GM23248 (cell line): ENCODE measurements around the gene COX5A.
"Not testable (repeated sequence)": the region's sequence is repeated elsewhere in the genome, so short reads cannot be mapped to it uniquely, and the experiment has no call there.

ENCODE experiments used
- EZH2 ChIP-seq: fragments of 200-600 bp; sonication (generic); IDR thresholded peaks from 2 replicates; pipeline ENCODE4 v1.6.1; 2018; ENCODE audit warnings: antibody characterized with exemption, mild to moderate bottlenecking; ENCODE audit not compliant: insufficient read depth, poor library complexity, severe bottlenecking
- EZH2phosphoT487 ChIP-seq: fragments of 200-600 bp; sonication (generic); IDR thresholded peaks from 2 replicates; pipeline ENCODE4 v1.6.1; 2018; ENCODE audit warnings: antibody characterized with exemption, moderate library complexity, mild to moderate bottlenecking, low read depth; ENCODE audit not compliant: insufficient read depth

DNA sequence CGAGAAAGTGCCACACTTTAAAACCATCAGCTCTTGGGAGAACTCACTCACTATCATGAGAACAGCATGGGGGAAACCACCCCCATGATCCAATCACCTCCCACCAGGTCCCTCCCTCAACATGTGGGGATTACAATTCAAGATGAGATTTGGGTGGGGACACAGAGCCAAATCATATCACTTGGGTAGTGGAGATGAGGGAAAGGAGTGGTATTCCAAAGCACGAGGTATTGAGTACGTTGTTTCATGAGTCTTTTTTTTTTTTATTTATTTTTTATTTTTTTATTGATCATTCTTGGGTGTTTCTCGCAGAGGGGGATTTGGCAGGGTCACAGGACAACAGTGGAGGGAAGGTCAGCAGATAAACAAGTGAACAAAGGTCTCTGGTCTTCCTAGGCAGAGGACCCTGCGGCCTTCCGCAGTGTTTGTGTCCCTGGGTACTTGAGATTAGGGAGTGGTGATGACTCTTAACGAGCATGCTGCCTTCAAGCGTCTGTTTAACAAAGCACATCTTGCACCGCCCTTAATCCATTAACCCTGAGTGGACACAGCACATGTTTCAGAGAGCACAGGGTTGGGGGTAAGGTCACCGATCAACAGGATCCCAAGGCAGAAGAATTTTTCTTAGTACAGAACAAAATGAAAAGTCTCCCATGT is 50.2 kb downstream of the COX5A start:
- not testable (repeated sequence) for TF ChIP-seq EZH2, EZH2phosphoT487
